B cell (primary cell): Measurements from ENCODE around the gene ANAPC10.

Experiments used
- EZH2 ChIP-seq: IDR thresholded peaks from 2 replicates; pipeline ENCODE4 v1.6.1; 2012; ENCODE audit warnings: borderline replicate concordance, low read depth, mild to moderate bottlenecking, moderate library complexity, low read length; ENCODE audit not compliant: insufficient read depth, poor library complexity, severe bottlenecking
- TF ChIP-seq, protein P1 (sequence below): fragments of 200-600 bp; IDR thresholded peaks from one replicate; pipeline ENCODE4 v1.8.0; 2022; ENCODE audit warnings: antibody characterized with exemption, mild to moderate bottlenecking

DNA sequence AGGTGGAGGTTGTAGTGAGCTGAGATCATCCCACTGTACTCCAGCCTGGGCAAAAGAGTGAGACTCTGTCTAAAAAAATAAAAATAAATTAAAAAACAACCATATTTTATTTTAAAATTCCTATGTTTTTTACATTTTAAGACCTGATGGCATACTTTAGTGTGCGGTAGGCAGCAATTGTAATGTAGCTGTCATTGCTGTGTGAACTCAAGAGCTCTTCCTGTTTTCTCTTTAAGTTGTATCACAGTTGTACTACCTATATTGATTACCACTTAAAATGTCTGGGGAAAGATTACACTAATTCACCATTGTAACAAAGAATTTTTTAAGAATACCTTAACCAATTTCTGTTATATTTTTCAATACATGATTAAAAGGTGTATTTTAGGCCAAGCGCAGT, 27.4 kb upstream of the ANAPC10 start:
- TF ChIP-seq, protein P1, sequence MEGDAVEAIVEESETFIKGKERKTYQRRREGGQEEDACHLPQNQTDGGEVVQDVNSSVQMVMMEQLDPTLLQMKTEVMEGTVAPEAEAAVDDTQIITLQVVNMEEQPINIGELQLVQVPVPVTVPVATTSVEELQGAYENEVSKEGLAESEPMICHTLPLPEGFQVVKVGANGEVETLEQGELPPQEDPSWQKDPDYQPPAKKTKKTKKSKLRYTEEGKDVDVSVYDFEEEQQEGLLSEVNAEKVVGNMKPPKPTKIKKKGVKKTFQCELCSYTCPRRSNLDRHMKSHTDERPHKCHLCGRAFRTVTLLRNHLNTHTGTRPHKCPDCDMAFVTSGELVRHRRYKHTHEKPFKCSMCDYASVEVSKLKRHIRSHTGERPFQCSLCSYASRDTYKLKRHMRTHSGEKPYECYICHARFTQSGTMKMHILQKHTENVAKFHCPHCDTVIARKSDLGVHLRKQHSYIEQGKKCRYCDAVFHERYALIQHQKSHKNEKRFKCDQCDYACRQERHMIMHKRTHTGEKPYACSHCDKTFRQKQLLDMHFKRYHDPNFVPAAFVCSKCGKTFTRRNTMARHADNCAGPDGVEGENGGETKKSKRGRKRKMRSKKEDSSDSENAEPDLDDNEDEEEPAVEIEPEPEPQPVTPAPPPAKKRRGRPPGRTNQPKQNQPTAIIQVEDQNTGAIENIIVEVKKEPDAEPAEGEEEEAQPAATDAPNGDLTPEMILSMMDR = no peak
- TF ChIP-seq EZH2 = no peak
